NCI-H2107 treated with DMSO at 0.1 percent for 48 hours (cell line): ENCODE measurements around the gene UGT1A5.

Source experiments
- DNase-seq: peaks from one replicate; lab custom pipeline; 2025; ENCODE audit not compliant: unreplicated experiment; lab: John Stamatoyannopoulos, UW

Gene UGT1A5

GRCh38 chr2:233778030-233778429 is 65.3 kb downstream of the UGT1A5 start, which contains the start of gene MROH2A:
Gene MROH2A, plus strand, starts transcription at chr2:233778330. Its CDS starts 1,029 bp downstream, at chr2:233779359.
- DNase-seq, result no peak

- no peak for DNase-seq
These were observed 67.0 kb downstream of the UGT1A5 start for GRCh38 chr2:233779722-233780121.

GRCh38 chr2:233780771-233781170 is 68.1 kb downstream of the UGT1A5 start:
- no peak for DNase-seq

- no peak for DNase-seq
These were observed 76.8 kb downstream of the UGT1A5 start for GRCh38 chr2:233789554-233789953.

- DNase-seq, result no peak
These were observed 78.6 kb downstream of the UGT1A5 start for GRCh38 chr2:233791151-233791882.

GRCh38 chr2:233791883-233792329 is 79.2 kb downstream of the UGT1A5 start:
- DNase-seq, result no peak

- no peak for DNase-seq
These were observed 80.0 kb downstream of the UGT1A5 start for GRCh38 chr2:233792720-233793119.

- no peak for DNase-seq
These were observed 80.9 kb downstream of the UGT1A5 start for GRCh38 chr2:233793465-233794127.

- no peak for DNase-seq
These were observed 81.5 kb downstream of the UGT1A5 start for GRCh38 chr2:233794128-233794658.

GRCh38 chr2:233795735-233796171 is 83.0 kb downstream of the UGT1A5 start:
- no peak for DNase-seq

- no peak for DNase-seq
These were observed 83.5 kb downstream of the UGT1A5 start for GRCh38 chr2:233796254-233796653.

- no peak for DNase-seq
These were observed 85.8 kb downstream of the UGT1A5 start for GRCh38 chr2:233798335-233799086.

GRCh38 chr2:233799087-233799665 is 86.5 kb downstream of the UGT1A5 start:
- no peak for DNase-seq

GRCh38 chr2:233799716-233800115 is 87.0 kb downstream of the UGT1A5 start:
- DNase-seq, result no peak

- DNase-seq, result no peak
These were observed 87.5 kb downstream of the UGT1A5 start for GRCh38 chr2:233800208-233800607.

GRCh38 chr2:233801357-233802131 is 88.8 kb downstream of the UGT1A5 start:
- DNase-seq, result no peak

GRCh38 chr2:233802132-233802815 is 89.6 kb downstream of the UGT1A5 start:
- no peak for DNase-seq

GRCh38 chr2:233803292-233803911 is 90.7 kb downstream of the UGT1A5 start:
- no peak for DNase-seq

- DNase-seq, result no peak
These were observed 91.3 kb downstream of the UGT1A5 start for GRCh38 chr2:233803994-233804393.
